HL-60 (cell line): Measurements from ENCODE around the gene ACSF3.
"Not testable (repeated sequence)": the region's sequence is repeated elsewhere in the genome, so short reads cannot be mapped to it uniquely, and the experiment has no call there.

Experiments used
- DNase-seq, 2 experiments: peaks; one replicate each; pipeline ENCODE4 v3.0.0-alpha.2; 2010 to 2020; ENCODE audit warnings: low read depth in 1 of 2, low spot score in 1 of 2
- H3K27ac ChIP-seq: fragments of 250-450 bp; sonication (Bioruptor Pico); replicated peaks from 2 replicates; pipeline ENCODE4 v1.5.1; 2020; ENCODE audit warnings: mild to moderate bottlenecking, moderate library complexity
- H3K27me3 ChIP-seq: fragments of 250-450 bp; sonication (Bioruptor Pico); 2 replicates; pipeline ENCODE4 v1.5.1; 2021; ENCODE audit warnings: mild to moderate bottlenecking, moderate library complexity; ENCODE audit not compliant: insufficient read depth, poor library complexity, severe bottlenecking
- H3K4me3 ChIP-seq: replicated peaks from 2 replicates; pipeline ENCODE4 v1.5.1; 2011; ENCODE audit warnings: mild to moderate bottlenecking, control low read depth, low read length; ENCODE audit not compliant: insufficient read depth
- GABPA ChIP-seq: IDR thresholded peaks from 2 replicates; pipeline ENCODE4 v1.6.1; 2012; ENCODE audit warnings: low read depth
- POLR2AphosphoS5 ChIP-seq: IDR thresholded peaks from 2 replicates; pipeline ENCODE4 v1.6.1; 2012; ENCODE audit warnings: low read depth
- SPI1 ChIP-seq: IDR thresholded peaks from 2 replicates; pipeline ENCODE4 v1.6.1; 2012; ENCODE audit warnings: low read depth, mild to moderate bottlenecking, borderline replicate concordance
- TF ChIP-seq, protein P1 (sequence below): IDR thresholded peaks from one replicate; pipeline ENCODE4 v1.5.1; 2011; ENCODE audit warnings: low read length, control low read depth, inconsistent platforms; ENCODE audit not compliant: insufficient read depth
- TF ChIP-seq, protein P2 (sequence below): IDR thresholded peaks from 2 replicates; pipeline ENCODE4 v1.6.1; 2012; ENCODE audit warnings: low read depth; ENCODE audit not compliant: insufficient replicate concordance

Gene ACSF3

DNA sequence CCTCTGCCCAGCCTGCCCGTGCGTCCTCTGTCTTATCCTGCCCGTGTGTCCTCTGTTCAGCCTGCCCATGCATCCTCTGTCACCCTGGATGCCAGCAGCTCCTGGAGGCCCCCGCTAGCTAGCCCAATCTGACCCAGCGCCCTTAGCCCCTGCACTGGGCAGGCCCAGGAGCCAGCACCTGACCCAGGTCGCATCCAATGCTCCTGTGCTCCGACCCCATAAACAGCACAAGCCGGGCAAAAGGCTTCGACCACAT lies 91.0 kb downstream of the ACSF3 start:
- Histone ChIP-seq H3K4me3 (no peak overlapping the region), H3K27me3 (no peaks in the 10 kb centered on the region), H3K27ac (no peak overlapping the region)
- no peak for DNase-seq
- TF ChIP-seq POLR2AphosphoS5 (no peak), GABPA (no peak), SPI1 (no peak)
- TF ChIP-seq, protein P1, sequence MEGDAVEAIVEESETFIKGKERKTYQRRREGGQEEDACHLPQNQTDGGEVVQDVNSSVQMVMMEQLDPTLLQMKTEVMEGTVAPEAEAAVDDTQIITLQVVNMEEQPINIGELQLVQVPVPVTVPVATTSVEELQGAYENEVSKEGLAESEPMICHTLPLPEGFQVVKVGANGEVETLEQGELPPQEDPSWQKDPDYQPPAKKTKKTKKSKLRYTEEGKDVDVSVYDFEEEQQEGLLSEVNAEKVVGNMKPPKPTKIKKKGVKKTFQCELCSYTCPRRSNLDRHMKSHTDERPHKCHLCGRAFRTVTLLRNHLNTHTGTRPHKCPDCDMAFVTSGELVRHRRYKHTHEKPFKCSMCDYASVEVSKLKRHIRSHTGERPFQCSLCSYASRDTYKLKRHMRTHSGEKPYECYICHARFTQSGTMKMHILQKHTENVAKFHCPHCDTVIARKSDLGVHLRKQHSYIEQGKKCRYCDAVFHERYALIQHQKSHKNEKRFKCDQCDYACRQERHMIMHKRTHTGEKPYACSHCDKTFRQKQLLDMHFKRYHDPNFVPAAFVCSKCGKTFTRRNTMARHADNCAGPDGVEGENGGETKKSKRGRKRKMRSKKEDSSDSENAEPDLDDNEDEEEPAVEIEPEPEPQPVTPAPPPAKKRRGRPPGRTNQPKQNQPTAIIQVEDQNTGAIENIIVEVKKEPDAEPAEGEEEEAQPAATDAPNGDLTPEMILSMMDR: no peak
- TF ChIP-seq, protein P2, sequence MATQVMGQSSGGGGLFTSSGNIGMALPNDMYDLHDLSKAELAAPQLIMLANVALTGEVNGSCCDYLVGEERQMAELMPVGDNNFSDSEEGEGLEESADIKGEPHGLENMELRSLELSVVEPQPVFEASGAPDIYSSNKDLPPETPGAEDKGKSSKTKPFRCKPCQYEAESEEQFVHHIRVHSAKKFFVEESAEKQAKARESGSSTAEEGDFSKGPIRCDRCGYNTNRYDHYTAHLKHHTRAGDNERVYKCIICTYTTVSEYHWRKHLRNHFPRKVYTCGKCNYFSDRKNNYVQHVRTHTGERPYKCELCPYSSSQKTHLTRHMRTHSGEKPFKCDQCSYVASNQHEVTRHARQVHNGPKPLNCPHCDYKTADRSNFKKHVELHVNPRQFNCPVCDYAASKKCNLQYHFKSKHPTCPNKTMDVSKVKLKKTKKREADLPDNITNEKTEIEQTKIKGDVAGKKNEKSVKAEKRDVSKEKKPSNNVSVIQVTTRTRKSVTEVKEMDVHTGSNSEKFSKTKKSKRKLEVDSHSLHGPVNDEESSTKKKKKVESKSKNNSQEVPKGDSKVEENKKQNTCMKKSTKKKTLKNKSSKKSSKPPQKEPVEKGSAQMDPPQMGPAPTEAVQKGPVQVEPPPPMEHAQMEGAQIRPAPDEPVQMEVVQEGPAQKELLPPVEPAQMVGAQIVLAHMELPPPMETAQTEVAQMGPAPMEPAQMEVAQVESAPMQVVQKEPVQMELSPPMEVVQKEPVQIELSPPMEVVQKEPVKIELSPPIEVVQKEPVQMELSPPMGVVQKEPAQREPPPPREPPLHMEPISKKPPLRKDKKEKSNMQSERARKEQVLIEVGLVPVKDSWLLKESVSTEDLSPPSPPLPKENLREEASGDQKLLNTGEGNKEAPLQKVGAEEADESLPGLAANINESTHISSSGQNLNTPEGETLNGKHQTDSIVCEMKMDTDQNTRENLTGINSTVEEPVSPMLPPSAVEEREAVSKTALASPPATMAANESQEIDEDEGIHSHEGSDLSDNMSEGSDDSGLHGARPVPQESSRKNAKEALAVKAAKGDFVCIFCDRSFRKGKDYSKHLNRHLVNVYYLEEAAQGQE: no peak

DNA sequence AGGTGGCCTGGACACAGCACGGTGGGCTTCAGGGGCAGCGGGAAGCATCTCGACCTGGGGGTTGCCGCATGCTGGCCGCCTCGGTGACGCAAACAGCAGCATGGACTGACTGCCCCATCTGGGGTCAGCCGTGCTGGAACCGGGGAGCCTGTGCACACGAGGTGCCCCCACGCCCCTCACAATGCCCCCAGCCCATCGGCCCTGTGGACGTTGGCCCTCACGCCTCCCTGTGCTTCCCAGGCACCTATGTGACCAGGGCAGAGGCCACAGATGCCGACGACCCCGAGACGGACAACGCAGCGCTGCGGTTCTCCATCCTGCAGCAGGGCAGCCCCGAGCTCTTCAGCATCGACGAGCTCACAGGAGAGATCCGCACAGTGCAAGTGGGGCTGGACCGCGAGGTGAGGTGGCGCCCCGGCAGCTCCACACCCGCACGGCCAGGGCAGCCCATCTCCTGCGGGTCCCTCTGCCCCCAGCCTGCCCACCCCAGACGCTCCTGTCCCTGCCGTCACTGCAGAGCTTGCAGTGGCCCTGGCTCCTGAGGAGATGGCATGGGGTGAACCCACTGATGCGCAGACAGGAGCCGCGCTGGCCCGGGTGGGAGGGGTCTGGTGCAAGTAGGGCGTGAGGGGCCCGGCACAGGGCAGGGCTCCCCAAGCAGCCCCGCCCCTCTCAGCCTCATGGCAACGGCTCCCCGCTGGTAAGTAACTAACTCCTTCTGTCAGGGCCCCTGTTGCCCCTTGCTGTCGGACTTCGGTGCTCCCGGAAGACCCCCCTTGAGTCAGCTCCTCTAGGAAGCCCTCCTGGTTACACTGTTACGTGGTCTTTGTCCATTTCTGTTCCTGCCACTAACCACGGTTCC lies 91.5 kb downstream of the ACSF3 start:
- no peak for DNase-seq
- Histone ChIP-seq H3K27me3 (no peaks in the 10 kb centered on the region), H3K27ac (no peak overlapping the region), H3K4me3 (no peak overlapping the region)
- TF ChIP-seq, protein P1: no peak

DNA sequence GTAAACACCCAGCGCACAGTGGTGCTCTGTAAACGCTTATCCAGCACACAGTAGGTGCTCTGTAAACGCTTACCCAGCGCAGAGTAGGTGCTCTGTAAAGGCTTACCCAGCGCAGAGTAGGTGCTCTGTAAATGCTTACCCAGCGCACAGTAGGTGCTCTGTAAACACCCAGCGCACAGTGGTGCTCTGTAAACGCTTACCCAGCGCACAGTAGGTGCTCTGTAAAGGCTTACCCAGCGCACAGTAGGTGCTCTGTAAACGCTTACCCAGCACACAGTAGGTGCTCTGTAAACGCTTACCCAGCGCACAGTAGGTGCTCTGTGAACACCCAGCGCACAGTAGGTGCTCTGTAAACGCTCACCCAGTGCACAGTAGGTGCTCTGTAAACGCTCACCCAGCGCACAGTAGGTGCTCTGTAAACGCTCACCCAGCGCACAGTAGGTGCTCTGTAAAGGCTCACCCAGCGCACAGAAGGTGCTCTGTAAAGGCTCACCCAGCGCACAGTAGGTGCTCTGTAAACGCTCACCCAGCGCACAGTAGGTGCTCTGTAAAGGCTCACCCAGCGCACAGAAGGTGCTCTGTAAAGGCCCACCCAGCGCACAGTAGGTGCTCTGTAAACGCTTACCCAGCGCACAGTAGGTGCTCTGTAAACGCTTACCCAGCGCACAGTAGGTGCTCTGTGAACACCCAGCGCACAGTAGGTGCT lies 92.4 kb downstream of the ACSF3 start:
- H3K4me3 ChIP-seq, H3K27ac ChIP-seq, DNase-seq, H3K27me3 ChIP-seq: not testable (repeated sequence)

GRCh38 chr16:89186593-89187031 lies 93.0 kb downstream of the ACSF3 start:
- not testable (repeated sequence) for H3K4me3 ChIP-seq, H3K27me3 ChIP-seq, H3K27ac ChIP-seq, DNase-seq

DNA sequence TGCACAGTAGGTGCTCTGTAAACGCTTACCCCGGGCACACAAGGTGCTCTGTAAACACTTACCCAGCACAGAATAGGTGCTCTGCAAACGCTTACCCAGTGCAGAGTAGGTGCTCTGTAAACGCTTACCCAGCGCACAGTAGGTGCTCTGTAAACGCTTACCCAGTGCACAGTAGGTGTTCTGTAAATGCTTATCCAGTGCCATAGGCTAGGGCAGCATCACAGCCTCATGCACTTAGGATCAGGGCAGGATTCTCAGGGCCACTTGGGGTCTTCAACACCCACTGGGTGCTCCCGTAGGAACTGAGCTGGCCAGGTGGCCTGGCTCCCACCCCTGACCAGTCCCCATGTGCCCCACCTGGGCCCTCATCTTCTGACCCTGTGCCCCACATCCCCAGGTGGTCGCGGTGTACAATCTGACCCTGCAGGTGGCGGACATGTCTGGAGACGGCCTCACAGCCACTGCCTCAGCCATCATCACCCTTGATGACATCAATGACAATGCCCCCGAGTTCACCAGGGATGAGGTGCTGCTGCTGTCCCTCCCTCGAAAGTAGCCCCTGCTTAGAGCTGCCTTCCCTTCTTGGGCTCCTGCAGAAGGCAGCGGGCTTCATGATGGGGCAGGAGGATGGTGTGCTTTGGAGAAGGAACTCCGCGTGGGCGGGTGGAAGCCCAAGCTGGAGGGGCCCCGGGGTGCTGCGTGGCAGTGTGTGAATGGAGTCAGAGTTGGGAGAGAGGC lies 93.5 kb downstream of the ACSF3 start:
- no peaks in the 10 kb centered on the region for H3K27me3 ChIP-seq
- no peak for TF ChIP-seq SPI1
- no peak for TF ChIP-seq POLR2AphosphoS5
- TF ChIP-seq, protein P2: no peak
- TF ChIP-seq, protein P1: no peak
- no peak for TF ChIP-seq GABPA
- H3K27ac ChIP-seq: no peak overlapping the region
- H3K4me3 ChIP-seq: no peak overlapping the region
- DNase-seq: peak in 1 of 2 experiments; percentile 22
